ENCODE measurements around the gene TNIK.

TNIK gene

GRCh38 chr3:171459942-171460724 is at the start of gene TNIK:
Gene TNIK (minus strand): TSS chr3:171460405. CDS start chr3:171460063, 342 bp downstream.
- Mint-ChIP-seq H3K4me1 (ENCODE audit: low read depth) (peaks cover 40% of the 10 kb centered on the region), H3K36me3 (ENCODE audit: low read depth) (peaks cover 7% of the 10 kb centered on the region), H3K27ac (peak within 1 kb of the TSS; percentile 92), H3K27me3 (ENCODE audit: low read depth) (no peaks in the 10 kb centered on the region), H3K9me3 (no peaks in the 10 kb centered on the region), H3K4me3 (peak within 1 kb of the TSS; percentile 93)

GRCh38 chr3:171508676-171509075 is 48.5 kb upstream of the TNIK start:
- H3K36me3 Mint-ChIP-seq (ENCODE audit: low read depth) = peaks cover 3% of the 10 kb centered on the region
- H3K4me3 Mint-ChIP-seq = no peak overlapping the region
- no peak overlapping the region for H3K27ac Mint-ChIP-seq
- H3K4me1 Mint-ChIP-seq (ENCODE audit: low read depth) = no peaks in the 10 kb centered on the region
- H3K27me3 Mint-ChIP-seq (ENCODE audit: low read depth) = peaks cover 4% of the 10 kb centered on the region
- peaks cover 7% of the 10 kb centered on the region for H3K9me3 Mint-ChIP-seq

GRCh38 chr3:171508206-171508605 is 48.0 kb upstream of the TNIK start:
- H3K4me3 Mint-ChIP-seq = no peak overlapping the region
- H3K9me3 Mint-ChIP-seq = peaks cover 7% of the 10 kb centered on the region
- no peaks in the 10 kb centered on the region for H3K4me1 Mint-ChIP-seq (ENCODE audit: low read depth)
- peaks cover 1% of the 10 kb centered on the region for H3K27me3 Mint-ChIP-seq (ENCODE audit: low read depth)
- H3K36me3 Mint-ChIP-seq (ENCODE audit: low read depth) = peaks cover 3% of the 10 kb centered on the region
- no peak overlapping the region for H3K27ac Mint-ChIP-seq

GRCh38 chr3:171506743-171507319 is 46.6 kb upstream of the TNIK start:
- no peaks in the 10 kb centered on the region for H3K27me3 Mint-ChIP-seq (ENCODE audit: low read depth)
- no peak overlapping the region for H3K4me3 Mint-ChIP-seq
- no peaks in the 10 kb centered on the region for H3K4me1 Mint-ChIP-seq (ENCODE audit: low read depth)
- H3K36me3 Mint-ChIP-seq (ENCODE audit: low read depth) = peaks cover 3% of the 10 kb centered on the region
- H3K27ac Mint-ChIP-seq = no peak overlapping the region
- peaks cover 7% of the 10 kb centered on the region for H3K9me3 Mint-ChIP-seq

- no peaks in the 10 kb centered on the region for H3K4me1 Mint-ChIP-seq (ENCODE audit: low read depth)
- peaks cover 3% of the 10 kb centered on the region for H3K36me3 Mint-ChIP-seq (ENCODE audit: low read depth)
- H3K9me3 Mint-ChIP-seq = peaks cover 7% of the 10 kb centered on the region
- no peak overlapping the region for H3K27ac Mint-ChIP-seq
- no peak overlapping the region for H3K4me3 Mint-ChIP-seq
- H3K27me3 Mint-ChIP-seq (ENCODE audit: low read depth) = no peaks in the 10 kb centered on the region
Observed at GRCh38 chr3:171505822-171506333, 45.7 kb upstream of the TNIK start.

GRCh38 chr3:171504376-171504775 is 44.2 kb upstream of the TNIK start:
- H3K4me1 Mint-ChIP-seq (ENCODE audit: low read depth) = peaks cover 2% of the 10 kb centered on the region
- H3K36me3 Mint-ChIP-seq (ENCODE audit: low read depth) = peaks cover 5% of the 10 kb centered on the region
- peaks cover 7% of the 10 kb centered on the region for H3K9me3 Mint-ChIP-seq
- H3K4me3 Mint-ChIP-seq = no peak overlapping the region
- H3K27me3 Mint-ChIP-seq (ENCODE audit: low read depth) = no peaks in the 10 kb centered on the region
- no peak overlapping the region for H3K27ac Mint-ChIP-seq

GRCh38 chr3:171503817-171504216 is 43.6 kb upstream of the TNIK start:
- H3K4me1 Mint-ChIP-seq (ENCODE audit: low read depth) = peaks cover 2% of the 10 kb centered on the region
- H3K4me3 Mint-ChIP-seq = no peak overlapping the region
- peaks cover 7% of the 10 kb centered on the region for H3K9me3 Mint-ChIP-seq
- no peaks in the 10 kb centered on the region for H3K27me3 Mint-ChIP-seq (ENCODE audit: low read depth)
- H3K27ac Mint-ChIP-seq = no peak overlapping the region
- peaks cover 5% of the 10 kb centered on the region for H3K36me3 Mint-ChIP-seq (ENCODE audit: low read depth)

GRCh38 chr3:171498921-171499320 is 38.7 kb upstream of the TNIK start:
- H3K27ac Mint-ChIP-seq = no peak overlapping the region
- H3K4me1 Mint-ChIP-seq (ENCODE audit: low read depth) = peaks cover 20% of the 10 kb centered on the region
- H3K4me3 Mint-ChIP-seq = no peak overlapping the region
- H3K36me3 Mint-ChIP-seq (ENCODE audit: low read depth) = peaks cover 5% of the 10 kb centered on the region
- no peaks in the 10 kb centered on the region for H3K9me3 Mint-ChIP-seq
- no peaks in the 10 kb centered on the region for H3K27me3 Mint-ChIP-seq (ENCODE audit: low read depth)

GRCh38 chr3:171497468-171497867 is 37.3 kb upstream of the TNIK start:
- H3K27ac Mint-ChIP-seq = no peak overlapping the region
- no peaks in the 10 kb centered on the region for H3K27me3 Mint-ChIP-seq (ENCODE audit: low read depth)
- H3K36me3 Mint-ChIP-seq (ENCODE audit: low read depth) = peaks cover 5% of the 10 kb centered on the region
- no peak overlapping the region for H3K4me3 Mint-ChIP-seq
- peaks cover 28% of the 10 kb centered on the region for H3K4me1 Mint-ChIP-seq (ENCODE audit: low read depth)
- H3K9me3 Mint-ChIP-seq = no peaks in the 10 kb centered on the region

- peaks cover 5% of the 10 kb centered on the region for H3K36me3 Mint-ChIP-seq (ENCODE audit: low read depth)
- no peaks in the 10 kb centered on the region for H3K27me3 Mint-ChIP-seq (ENCODE audit: low read depth)
- no peak overlapping the region for H3K4me3 Mint-ChIP-seq
- H3K4me1 Mint-ChIP-seq (ENCODE audit: low read depth) = peaks cover 42% of the 10 kb centered on the region
- H3K27ac Mint-ChIP-seq = peak overlapping the region; percentile 89
- H3K9me3 Mint-ChIP-seq = no peaks in the 10 kb centered on the region
Observed at GRCh38 chr3:171495413-171495812, 35.2 kb upstream of the TNIK start.

- H3K27ac Mint-ChIP-seq = peak overlapping the region; percentile 89
- no peaks in the 10 kb centered on the region for H3K9me3 Mint-ChIP-seq
- no peaks in the 10 kb centered on the region for H3K27me3 Mint-ChIP-seq (ENCODE audit: low read depth)
- H3K36me3 Mint-ChIP-seq (ENCODE audit: low read depth) = peaks cover 3% of the 10 kb centered on the region
- peak overlapping the region; percentile 16 for H3K4me3 Mint-ChIP-seq
- H3K4me1 Mint-ChIP-seq (ENCODE audit: low read depth) = peaks cover 41% of the 10 kb centered on the region
Observed at GRCh38 chr3:171494457-171495109, 34.4 kb upstream of the TNIK start.

- Mint-ChIP-seq H3K9me3 (no peaks in the 10 kb centered on the region), H3K4me1 (ENCODE audit: low read depth) (peaks cover 40% of the 10 kb centered on the region), H3K36me3 (ENCODE audit: low read depth) (peaks cover 4% of the 10 kb centered on the region), H3K27me3 (ENCODE audit: low read depth) (no peaks in the 10 kb centered on the region), H3K4me3 (peak overlapping the region; percentile 71), H3K27ac (peak overlapping the region; percentile 60)
Observed at GRCh38 chr3:171491361-171491760, 31.2 kb upstream of the TNIK start.

GRCh38 chr3:171490901-171491300 is 30.7 kb upstream of the TNIK start:
- Mint-ChIP-seq H3K27ac (peak overlapping the region; percentile 60), H3K4me3 (peak overlapping the region; percentile 71), H3K36me3 (ENCODE audit: low read depth) (peaks cover 3% of the 10 kb centered on the region), H3K9me3 (no peaks in the 10 kb centered on the region), H3K4me1 (ENCODE audit: low read depth) (peaks cover 40% of the 10 kb centered on the region), H3K27me3 (ENCODE audit: low read depth) (no peaks in the 10 kb centered on the region)

GRCh38 chr3:171489348-171489747 is 29.1 kb upstream of the TNIK start:
- Mint-ChIP-seq H3K4me3 (no peak overlapping the region), H3K27ac (no peak overlapping the region), H3K9me3 (no peaks in the 10 kb centered on the region), H3K4me1 (ENCODE audit: low read depth) (peaks cover 26% of the 10 kb centered on the region), H3K36me3 (ENCODE audit: low read depth) (peaks cover 3% of the 10 kb centered on the region), H3K27me3 (ENCODE audit: low read depth) (no peaks in the 10 kb centered on the region)

- H3K4me1 Mint-ChIP-seq (ENCODE audit: low read depth) = peaks cover 20% of the 10 kb centered on the region
- no peak overlapping the region for H3K4me3 Mint-ChIP-seq
- no peaks in the 10 kb centered on the region for H3K27me3 Mint-ChIP-seq (ENCODE audit: low read depth)
- H3K9me3 Mint-ChIP-seq = no peaks in the 10 kb centered on the region
- H3K27ac Mint-ChIP-seq = no peak overlapping the region
- peaks cover 3% of the 10 kb centered on the region for H3K36me3 Mint-ChIP-seq (ENCODE audit: low read depth)
Observed at GRCh38 chr3:171488479-171488878, 28.3 kb upstream of the TNIK start.
